HG02970 (cell line): Measurements from ENCODE around the gene TCERG1L.

Experiments
- ATAC-seq: cut with Tn5 transposase; IDR thresholded peaks from one replicate; pipeline ENCODE4 v1.9.1; 2021; ENCODE audit warnings: mild to moderate bottlenecking, moderate library complexity, moderate number of reproducible peaks; ENCODE audit not compliant: unreplicated experiment, low FRiP score

Gene TCERG1L

GRCh38 chr10:131316321-131317075 lies 5.0 kb upstream of the TCERG1L start:
- ATAC-seq: no peak

GRCh38 chr10:131315344-131315743 lies 3.8 kb upstream of the TCERG1L start:
- no peak for ATAC-seq

GRCh38 chr10:131314799-131315198 lies 3.3 kb upstream of the TCERG1L start:
- no peak for ATAC-seq

GRCh38 chr10:131314148-131314547 lies 2.6 kb upstream of the TCERG1L start:
- ATAC-seq: no peak

GRCh38 chr10:131313377-131313776 lies 1.9 kb upstream of the TCERG1L start:
- no peak for ATAC-seq

- ATAC-seq: no peak
Observed at GRCh38 chr10:131312478-131312836, 936 bp upstream of the TCERG1L start.

- ATAC-seq: no peak
Observed at GRCh38 chr10:131311402-131311660, 190 bp downstream of the TCERG1L start.

GRCh38 chr10:131310551-131311401 lies 745 bp downstream of the TCERG1L start:
- ATAC-seq: no peak

- ATAC-seq: no peak
Observed at GRCh38 chr10:131310142-131310541, 1.4 kb downstream of the TCERG1L start.

GRCh38 chr10:131300508-131300907 lies 11.0 kb downstream of the TCERG1L start:
- no peak for ATAC-seq

- no peak for ATAC-seq
Observed at GRCh38 chr10:131290781-131291180, 20.7 kb downstream of the TCERG1L start.

- ATAC-seq: no peak
Observed at GRCh38 chr10:131288648-131289047, 22.9 kb downstream of the TCERG1L start.

- no peak for ATAC-seq
Observed at GRCh38 chr10:131282961-131283360, 28.6 kb downstream of the TCERG1L start.

GRCh38 chr10:131280101-131280500 lies 31.4 kb downstream of the TCERG1L start:
- no peak for ATAC-seq

- no peak for ATAC-seq
Observed at GRCh38 chr10:131279516-131279915, 32.0 kb downstream of the TCERG1L start.

GRCh38 chr10:131277969-131278368 lies 33.6 kb downstream of the TCERG1L start:
- ATAC-seq: no peak

- no peak for ATAC-seq
Observed at GRCh38 chr10:131277278-131277677, 34.2 kb downstream of the TCERG1L start.

GRCh38 chr10:131275691-131276090 lies 35.8 kb downstream of the TCERG1L start:
- ATAC-seq: no peak

- no peak for ATAC-seq
Observed at GRCh38 chr10:131274883-131275282, 36.6 kb downstream of the TCERG1L start.

GRCh38 chr10:131274133-131274880 lies 37.2 kb downstream of the TCERG1L start:
- ATAC-seq: no peak

- ATAC-seq: no peak
Observed at GRCh38 chr10:131273476-131273875, 38.0 kb downstream of the TCERG1L start.
